ENCODE measurements around the gene KCNN4. TPM values are rescaled to one million over a fixed set of nuclear protein-coding genes. Genes with fewer than 3 reads are reported as not detected.
"Not testable (repeated sequence)": the region's sequence is repeated elsewhere in the genome, so short reads cannot be mapped to it uniquely, and the experiment has no call there.

KCNN4 gene
- total RNA-seq, 1 experiment from 2014 or later: 92.7 TPM

- POLR2A ChIA-PET (ENCODE audit: unreplicated experiment): interaction anchor here (0.7 to 1.5 kb wide), 3 partner anchors 12 to 322 kb away, joined by 5 to 19 read pairs (median 5); no protein-coding TSS in a partner anchor
- no peaks in the 10 kb centered on the region for H3K9me3 ChIP-seq (ENCODE audit: insufficient read depth, low read depth)
- peaks cover 88% of the 10 kb centered on the region for H3K79me2 ChIP-seq (ENCODE audit: low read depth)
- BruUV-seq (replicated peaks): no TSS peak
- CTCF ChIA-PET: interaction anchor here (0.6 to 1.6 kb wide), 5 partner anchors 11 to 109 kb away, joined by 3 to 18 read pairs (median 4); no protein-coding TSS in a partner anchor
- peaks cover 10% of the 10 kb centered on the region for H4K20me1 ChIP-seq (ENCODE audit: insufficient read depth)
- H3K4me3 ChIP-seq: peak overlapping the region; percentile 62; the same call in 1 of the 2 replicates
- H3K9me2 ChIP-seq (ENCODE audit: insufficient read depth): no peaks in the 10 kb centered on the region
- H3K4me1 ChIP-seq (replicated peaks; ENCODE audit: insufficient read depth): peaks cover 42% of the 10 kb centered on the region
- peaks cover 27% of the 10 kb centered on the region for H3K36me3 ChIP-seq (ENCODE audit: low read depth)
- intact Hi-C loops (cut with micrococcal nuclease; ENCODE audit: unreplicated experiment): loop anchor here (1.0 kb wide), 1 partner anchor 12 kb away; no protein-coding TSS in a partner anchor
- peak; percentile 74 to 79 for DNase-seq
- H3K4me2 ChIP-seq: peak overlapping the region; percentile 83
- no peaks in the 10 kb centered on the region for H3K27me3 ChIP-seq (ENCODE audit: insufficient read depth, low read depth)
- TF ChIP-seq CTCF (conservative IDR thresholded peaks at IDR 0.05): no peak
- no peak for TF ChIP-seq EZH2 (IDR thresholded peaks at IDR 0.05; ENCODE audit: low read depth)
- peak overlapping the region; percentile 88 for H3K27ac ChIP-seq
- H3F3A ChIP-seq (ENCODE audit: insufficient read depth, low read depth): peaks cover 56% of the 10 kb centered on the region
- no peak overlapping the region for H2AFZ ChIP-seq
These were observed 3.5 kb downstream of the KCNN4 start for GRCh38 chr19:43777163-43777695.

DNA sequence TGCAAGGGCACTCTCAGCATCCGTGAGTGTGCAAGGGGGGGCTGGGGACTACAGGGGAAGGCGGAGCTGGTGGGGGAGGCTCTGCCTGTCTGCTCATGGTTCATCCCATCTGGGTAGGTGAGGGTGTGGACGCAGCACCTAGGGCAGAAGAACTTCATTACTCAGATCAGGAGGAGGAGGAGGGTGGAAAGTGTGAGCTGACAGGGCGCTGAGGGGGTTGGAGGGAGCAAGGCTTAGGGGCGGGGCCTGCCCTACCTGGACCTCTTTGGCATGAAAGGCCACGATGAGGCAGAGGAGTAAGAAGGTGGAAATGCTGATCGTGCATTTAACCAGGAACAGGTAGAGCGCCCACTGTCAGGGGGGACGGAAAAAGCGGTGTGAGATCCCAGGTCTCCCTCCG is 4.5 kb downstream of the KCNN4 start:
- H3K9me2 ChIP-seq (ENCODE audit: insufficient read depth): no peaks in the 10 kb centered on the region
- H3K79me2 ChIP-seq (ENCODE audit: low read depth): peaks cover 83% of the 10 kb centered on the region
- H3K36me3 ChIP-seq (ENCODE audit: low read depth): peaks cover 34% of the 10 kb centered on the region
- ChIA-PET POLR2A (ENCODE audit: unreplicated experiment) (no interaction called here), CTCF (interaction anchor here (0.6 kb wide), 1 partner anchor 31 kb away, joined by 3 read pairs; no protein-coding TSS in a partner anchor)
- H3K4me2 ChIP-seq: no peak overlapping the region
- H3K4me1 ChIP-seq (replicated peaks; ENCODE audit: insufficient read depth): peaks cover 36% of the 10 kb centered on the region
- intact Hi-C loops (cut with micrococcal nuclease; ENCODE audit: unreplicated experiment): no loop called here
- no peak overlapping the region for H3K4me3 ChIP-seq
- no peaks in the 10 kb centered on the region for H3K9me3 ChIP-seq (ENCODE audit: insufficient read depth, low read depth)
- peak in 1 of 2 experiments; percentile 46 for DNase-seq
- BruUV-seq (replicated peaks): no TSS peak
- H3K27ac ChIP-seq: no peak overlapping the region
- no peak for TF ChIP-seq EZH2 (IDR thresholded peaks at IDR 0.05; ENCODE audit: low read depth)
- no peak for TF ChIP-seq CTCF (conservative IDR thresholded peaks at IDR 0.05)
- H3F3A ChIP-seq (ENCODE audit: insufficient read depth, low read depth): peaks cover 56% of the 10 kb centered on the region
- peaks cover 10% of the 10 kb centered on the region for H4K20me1 ChIP-seq (ENCODE audit: insufficient read depth)
- H2AFZ ChIP-seq: no peak overlapping the region
- no peaks in the 10 kb centered on the region for H3K27me3 ChIP-seq (ENCODE audit: insufficient read depth, low read depth)

DNA sequence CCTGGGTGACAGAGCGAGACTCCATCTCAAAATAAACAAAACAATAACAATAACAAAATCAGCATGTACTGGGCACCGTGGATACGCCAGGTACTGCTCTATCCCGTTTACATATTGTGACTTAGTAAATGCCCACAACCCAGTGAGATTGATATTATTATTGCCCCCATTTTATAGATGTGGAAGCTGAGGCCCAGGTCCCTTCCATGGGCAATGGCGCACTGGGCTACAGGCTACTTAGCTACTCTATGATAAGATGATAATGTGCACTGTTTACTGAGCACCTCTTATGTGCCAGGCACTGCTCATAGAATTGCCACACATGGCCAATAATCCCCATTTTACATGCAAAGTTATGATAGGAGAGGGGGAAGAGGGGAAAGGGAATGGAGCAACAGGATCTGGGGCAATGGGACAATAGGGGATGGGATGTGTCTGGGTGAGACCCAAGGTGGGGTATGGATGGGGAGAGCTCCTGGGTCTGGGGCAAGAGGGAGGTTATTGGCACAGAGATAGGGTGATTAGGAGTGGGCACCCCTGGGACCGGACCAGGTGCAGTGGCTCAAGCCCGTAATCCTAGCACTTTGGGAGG is 5.4 kb downstream of the KCNN4 start:
- CTCF ChIA-PET: no interaction called here
- Histone ChIP-seq H3K36me3 (ENCODE audit: low read depth) (peaks cover 37% of the 10 kb centered on the region), H3K4me3 (no peak overlapping the region), H3F3A (ENCODE audit: insufficient read depth, low read depth) (peaks cover 58% of the 10 kb centered on the region), H3K9me3 (ENCODE audit: insufficient read depth, low read depth) (no peaks in the 10 kb centered on the region), H3K27me3 (ENCODE audit: insufficient read depth, low read depth) (no peaks in the 10 kb centered on the region), H3K9me2 (ENCODE audit: insufficient read depth) (no peaks in the 10 kb centered on the region), H3K4me2 (no peak overlapping the region), H2AFZ (no peak overlapping the region), H3K4me1 (replicated peaks; ENCODE audit: insufficient read depth) (peaks cover 32% of the 10 kb centered on the region), H3K27ac (no peak overlapping the region), H3K79me2 (ENCODE audit: low read depth) (peaks cover 77% of the 10 kb centered on the region), H4K20me1 (ENCODE audit: insufficient read depth) (peaks cover 10% of the 10 kb centered on the region)
- intact Hi-C loops (cut with micrococcal nuclease; ENCODE audit: unreplicated experiment): no loop called here
- BruUV-seq (replicated peaks): no TSS peak
- POLR2A ChIA-PET (ENCODE audit: unreplicated experiment): no interaction called here
- TF ChIP-seq EZH2 (IDR thresholded peaks at IDR 0.05; ENCODE audit: low read depth): no peak
- TF ChIP-seq CTCF (conservative IDR thresholded peaks at IDR 0.05): no peak
- no peak for DNase-seq

- H3F3A ChIP-seq (ENCODE audit: insufficient read depth, low read depth): peaks cover 58% of the 10 kb centered on the region
- H3K79me2 ChIP-seq (ENCODE audit: low read depth): peaks cover 72% of the 10 kb centered on the region
- H3K9me3 ChIP-seq (ENCODE audit: insufficient read depth, low read depth); H3K4me3 ChIP-seq; intact Hi-C loops (cut with micrococcal nuclease; ENCODE audit: unreplicated experiment); DNase-seq; H2AFZ ChIP-seq; BruUV-seq (replicated peaks); POLR2A ChIA-PET (ENCODE audit: unreplicated experiment); CTCF ChIA-PET; H3K27me3 ChIP-seq (ENCODE audit: insufficient read depth, low read depth); H3K27ac ChIP-seq; H3K9me2 ChIP-seq (ENCODE audit: insufficient read depth); H3K4me2 ChIP-seq: not testable (repeated sequence)
- H3K4me1 ChIP-seq (replicated peaks; ENCODE audit: insufficient read depth): peaks cover 32% of the 10 kb centered on the region
- peaks cover 10% of the 10 kb centered on the region for H4K20me1 ChIP-seq (ENCODE audit: insufficient read depth)
- peaks cover 37% of the 10 kb centered on the region for H3K36me3 ChIP-seq (ENCODE audit: low read depth)
These were observed 5.9 kb downstream of the KCNN4 start for GRCh38 chr19:43774940-43775258.
